ENCODE measurements around the gene CDK14. TPM values are rescaled to one million over a fixed set of nuclear protein-coding genes. Genes with fewer than 3 reads are reported as not detected.
A peak's percentile ranks its signal among the peaks of the same experiment; 100 is the strongest.

Gene CDK14
- total and polyA plus RNA-seq, 9 donors = 12.6 to 54.1 (median 43.8) TPM

DNA sequence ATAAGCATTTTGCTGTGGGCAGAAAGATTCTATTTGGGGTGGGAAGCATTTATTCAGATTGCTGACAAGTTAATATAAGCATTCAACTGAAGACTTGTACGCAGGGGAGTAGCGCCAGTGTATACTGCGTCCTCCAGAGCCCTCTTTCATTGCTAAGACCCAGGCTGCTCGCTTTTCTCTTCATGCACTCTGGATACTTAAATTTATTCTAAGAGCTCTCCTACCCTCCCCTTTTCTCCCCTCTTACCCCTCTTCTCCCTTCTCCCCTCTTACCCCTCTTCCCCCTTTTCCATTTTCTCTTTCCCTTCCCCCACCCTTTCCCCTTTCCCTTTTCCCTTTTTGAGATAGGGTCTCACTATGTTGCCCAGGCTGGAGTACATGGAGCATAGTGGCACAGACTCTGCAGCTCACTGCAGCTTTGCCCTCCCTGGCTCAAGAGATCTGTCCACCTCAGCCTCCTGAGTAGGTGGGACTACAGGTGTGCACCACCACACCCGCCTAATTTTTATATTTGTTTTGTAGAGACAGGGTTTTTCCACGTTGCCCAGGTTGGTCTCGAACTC is 125.8 kb downstream of the CDK14 start:
- H3K27ac ChIP-seq = no peak overlapping the region
- WGBS, 3 donors = 92 to 94% (median 93%) methylated on average over 7 of the region's 7 CpGs

GRCh38 chr7:90723233-90723632 is 127.1 kb downstream of the CDK14 start:
- peaks cover 8% of the 10 kb centered on the region for H3K4me1 ChIP-seq (ENCODE audit: insufficient read depth)
- no peak overlapping the region for H3K4me3 ChIP-seq
- H3K27me3 ChIP-seq = no peaks in the 10 kb centered on the region
- DNase-seq = no peak
- TF ChIP-seq EP300 (IDR thresholded peaks at IDR 0.05) (no peak), POLR2A (IDR thresholded peaks at IDR 0.05) (no peak)
- TF ChIP-seq, protein P1, sequence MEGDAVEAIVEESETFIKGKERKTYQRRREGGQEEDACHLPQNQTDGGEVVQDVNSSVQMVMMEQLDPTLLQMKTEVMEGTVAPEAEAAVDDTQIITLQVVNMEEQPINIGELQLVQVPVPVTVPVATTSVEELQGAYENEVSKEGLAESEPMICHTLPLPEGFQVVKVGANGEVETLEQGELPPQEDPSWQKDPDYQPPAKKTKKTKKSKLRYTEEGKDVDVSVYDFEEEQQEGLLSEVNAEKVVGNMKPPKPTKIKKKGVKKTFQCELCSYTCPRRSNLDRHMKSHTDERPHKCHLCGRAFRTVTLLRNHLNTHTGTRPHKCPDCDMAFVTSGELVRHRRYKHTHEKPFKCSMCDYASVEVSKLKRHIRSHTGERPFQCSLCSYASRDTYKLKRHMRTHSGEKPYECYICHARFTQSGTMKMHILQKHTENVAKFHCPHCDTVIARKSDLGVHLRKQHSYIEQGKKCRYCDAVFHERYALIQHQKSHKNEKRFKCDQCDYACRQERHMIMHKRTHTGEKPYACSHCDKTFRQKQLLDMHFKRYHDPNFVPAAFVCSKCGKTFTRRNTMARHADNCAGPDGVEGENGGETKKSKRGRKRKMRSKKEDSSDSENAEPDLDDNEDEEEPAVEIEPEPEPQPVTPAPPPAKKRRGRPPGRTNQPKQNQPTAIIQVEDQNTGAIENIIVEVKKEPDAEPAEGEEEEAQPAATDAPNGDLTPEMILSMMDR (IDR thresholded peaks at IDR 0.05) = no peak
- intact Hi-C loops (cut with DNase I) = no loop called here
- no peaks in the 10 kb centered on the region for H3K36me3 ChIP-seq
- no peaks in the 10 kb centered on the region for H3K9me3 ChIP-seq
- H3K27ac ChIP-seq = no peak overlapping the region
- 94 to 97% (median 97%) methylated on average over 2 of the region's 2 CpGs for WGBS, 3 donors

More for the DNA sequence above, 125.8 kb downstream of the CDK14 start:
- no peaks in the 10 kb centered on the region for H3K9me3 ChIP-seq
- no peak for TF ChIP-seq EP300 (IDR thresholded peaks at IDR 0.05)
- no peak for TF ChIP-seq POLR2A (IDR thresholded peaks at IDR 0.05)
- TF ChIP-seq, protein P1 (IDR thresholded peaks at IDR 0.05) = no peak
- intact Hi-C loops (cut with DNase I) = no loop called here
- H3K36me3 ChIP-seq = no peaks in the 10 kb centered on the region
- H3K27me3 ChIP-seq = no peaks in the 10 kb centered on the region
- H3K4me3 ChIP-seq = no peak overlapping the region
- peaks cover 11% of the 10 kb centered on the region for H3K4me1 ChIP-seq (ENCODE audit: insufficient read depth)
- no peak for DNase-seq

DNA sequence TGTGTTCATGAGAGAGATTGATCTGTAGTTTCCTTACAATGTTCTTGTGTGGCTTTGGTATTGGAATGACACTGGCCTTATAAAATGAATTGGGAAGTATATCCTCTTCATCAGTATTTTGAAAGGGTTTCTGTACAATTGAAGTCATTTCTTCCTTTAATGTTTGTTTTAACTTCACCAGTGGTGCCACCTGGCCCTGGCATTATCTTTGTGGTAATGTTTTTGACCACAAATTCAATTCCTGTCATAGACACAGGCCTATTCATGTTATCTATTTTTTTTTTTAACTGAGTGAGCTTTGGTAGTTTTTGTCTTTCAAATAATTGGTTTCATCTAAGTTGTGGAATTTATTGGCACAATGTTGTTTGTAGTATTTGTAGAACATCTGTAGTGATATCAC is 127.7 kb downstream of the CDK14 start:
- Histone ChIP-seq H3K36me3 (no peaks in the 10 kb centered on the region), H3K9me3 (no peaks in the 10 kb centered on the region), H3K4me1 (ENCODE audit: insufficient read depth) (peaks cover 8% of the 10 kb centered on the region), H3K27ac (peak overlapping the region in 1 of 2 donors; percentile 15), H3K4me3 (no peak overlapping the region), H3K27me3 (no peaks in the 10 kb centered on the region)
- TF ChIP-seq, protein P1 (IDR thresholded peaks at IDR 0.05) = no peak
- no peak for TF ChIP-seq EP300 (IDR thresholded peaks at IDR 0.05)
- no peak for TF ChIP-seq POLR2A (IDR thresholded peaks at IDR 0.05)
- DNase-seq = no peak
- intact Hi-C loops (cut with DNase I) = no loop called here

DNA sequence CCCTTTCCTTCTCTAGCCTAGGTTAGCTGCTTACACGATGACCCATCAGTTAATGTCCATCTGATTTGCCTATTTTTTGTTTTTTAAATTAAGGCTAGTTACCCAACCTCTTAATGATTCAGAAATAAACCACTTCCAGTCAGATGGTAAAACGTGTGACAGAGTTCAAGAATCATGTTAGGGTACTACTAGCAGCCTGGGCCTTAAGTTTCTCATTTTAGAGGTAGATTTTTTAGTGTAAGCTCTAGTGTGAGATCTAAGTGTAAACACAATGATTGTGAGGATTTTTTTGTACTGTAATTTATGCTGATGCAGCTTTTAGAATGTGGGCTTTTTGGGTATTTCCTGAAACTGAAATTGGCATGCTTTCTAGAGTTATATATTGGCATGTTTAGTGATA is 130.0 kb downstream of the CDK14 start:
- 49 to 67% (median 50%) methylated on average over 2 of the region's 2 CpGs for WGBS, 3 donors
- TF ChIP-seq POLR2A (IDR thresholded peaks at IDR 0.05) = no peak
- TF ChIP-seq, protein P1 (IDR thresholded peaks at IDR 0.05) = no peak
- no peak for TF ChIP-seq EP300 (IDR thresholded peaks at IDR 0.05)
- Histone ChIP-seq H3K9me3 (no peaks in the 10 kb centered on the region), H3K4me1 (ENCODE audit: insufficient read depth) (peaks cover 6% of the 10 kb centered on the region), H3K27ac (no peak overlapping the region), H3K4me3 (no peak overlapping the region), H3K36me3 (no peaks in the 10 kb centered on the region), H3K27me3 (no peaks in the 10 kb centered on the region)
- intact Hi-C loops (cut with DNase I) = no loop called here
- no peak for DNase-seq

All from ovary (tissue), 9 donors.